Measurements from ENCODE around the gene TSNAXIP1.

TSNAXIP1 gene

DNA sequence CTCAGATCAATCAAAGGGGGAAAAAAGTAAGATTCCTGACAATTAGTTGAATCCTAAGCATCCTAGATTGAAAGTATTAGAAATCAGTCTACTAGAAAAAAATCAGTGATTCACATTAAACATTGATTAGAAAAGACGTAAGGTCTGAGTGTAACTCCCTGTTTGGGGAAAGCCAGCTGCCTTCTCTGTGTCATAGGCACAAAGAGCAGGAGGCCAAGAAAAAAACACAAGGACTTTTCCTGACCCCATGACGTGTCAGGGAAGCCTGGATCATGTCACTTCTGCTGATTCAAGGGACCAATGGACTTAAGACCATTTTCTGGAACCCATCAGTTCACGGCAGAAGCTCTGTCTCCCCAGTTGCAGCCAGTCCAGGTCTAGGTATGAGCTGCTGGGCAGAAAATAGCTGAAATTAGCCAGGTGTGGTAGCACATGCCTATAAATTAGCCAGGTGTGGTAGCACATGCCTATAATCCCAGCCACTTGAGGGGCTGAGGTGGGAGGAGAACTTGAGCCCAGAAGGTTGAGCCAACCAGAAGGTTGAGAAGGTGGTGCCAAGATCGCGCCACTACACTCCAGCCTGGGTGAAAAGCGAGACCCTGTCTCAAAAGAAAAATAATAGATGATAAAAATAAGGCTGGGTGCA, 36.2 kb upstream of the TSNAXIP1 start:
- Histone ChIP-seq H3K9ac (ENCODE audit: low read depth, low read length) (no peak overlapping the region), H3K4me3 (ENCODE audit: low read depth, low read length) (no peak overlapping the region), H3K9me3 (ENCODE audit: control insufficient read depth, insufficient read depth, low read length) (no peaks in the 10 kb centered on the region), H3K4me1 (ENCODE audit: control insufficient read depth, insufficient read depth, low read length) (no peaks in the 10 kb centered on the region), H3K36me3 (ENCODE audit: control insufficient read depth, insufficient read depth, low read length) (peaks cover 2% of the 10 kb centered on the region), H3K27me3 (ENCODE audit: control insufficient read depth, insufficient read depth, low read length) (no peaks in the 10 kb centered on the region)

DNA sequence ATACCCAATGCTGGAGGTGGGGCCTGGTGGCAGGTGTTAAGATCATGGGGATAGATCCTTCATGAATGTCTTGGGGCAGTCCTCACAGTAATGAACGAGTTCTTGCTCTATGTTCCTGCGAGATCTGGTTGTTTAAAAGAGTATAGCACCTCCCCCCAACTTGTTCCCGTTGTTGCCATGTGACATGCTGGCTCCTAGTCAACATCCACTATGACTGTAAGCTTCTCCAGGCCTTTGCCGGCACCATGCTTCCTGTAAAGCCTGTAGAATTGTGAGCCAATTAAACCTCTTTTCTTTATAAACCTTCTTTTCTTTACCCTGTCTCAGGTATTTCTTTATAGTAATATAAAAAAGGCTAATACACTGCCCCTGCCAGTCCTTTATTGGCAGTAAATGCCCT, 33.6 kb upstream of the TSNAXIP1 start:
- Histone ChIP-seq H3K4me3 (ENCODE audit: low read depth, low read length) (no peak overlapping the region), H3K4me1 (ENCODE audit: control insufficient read depth, insufficient read depth, low read length) (no peaks in the 10 kb centered on the region), H3K9me3 (ENCODE audit: control insufficient read depth, insufficient read depth, low read length) (no peaks in the 10 kb centered on the region), H3K9ac (ENCODE audit: low read depth, low read length) (no peak overlapping the region), H3K27me3 (ENCODE audit: control insufficient read depth, insufficient read depth, low read length) (no peaks in the 10 kb centered on the region), H3K36me3 (ENCODE audit: control insufficient read depth, insufficient read depth, low read length) (peaks cover 2% of the 10 kb centered on the region)

DNA sequence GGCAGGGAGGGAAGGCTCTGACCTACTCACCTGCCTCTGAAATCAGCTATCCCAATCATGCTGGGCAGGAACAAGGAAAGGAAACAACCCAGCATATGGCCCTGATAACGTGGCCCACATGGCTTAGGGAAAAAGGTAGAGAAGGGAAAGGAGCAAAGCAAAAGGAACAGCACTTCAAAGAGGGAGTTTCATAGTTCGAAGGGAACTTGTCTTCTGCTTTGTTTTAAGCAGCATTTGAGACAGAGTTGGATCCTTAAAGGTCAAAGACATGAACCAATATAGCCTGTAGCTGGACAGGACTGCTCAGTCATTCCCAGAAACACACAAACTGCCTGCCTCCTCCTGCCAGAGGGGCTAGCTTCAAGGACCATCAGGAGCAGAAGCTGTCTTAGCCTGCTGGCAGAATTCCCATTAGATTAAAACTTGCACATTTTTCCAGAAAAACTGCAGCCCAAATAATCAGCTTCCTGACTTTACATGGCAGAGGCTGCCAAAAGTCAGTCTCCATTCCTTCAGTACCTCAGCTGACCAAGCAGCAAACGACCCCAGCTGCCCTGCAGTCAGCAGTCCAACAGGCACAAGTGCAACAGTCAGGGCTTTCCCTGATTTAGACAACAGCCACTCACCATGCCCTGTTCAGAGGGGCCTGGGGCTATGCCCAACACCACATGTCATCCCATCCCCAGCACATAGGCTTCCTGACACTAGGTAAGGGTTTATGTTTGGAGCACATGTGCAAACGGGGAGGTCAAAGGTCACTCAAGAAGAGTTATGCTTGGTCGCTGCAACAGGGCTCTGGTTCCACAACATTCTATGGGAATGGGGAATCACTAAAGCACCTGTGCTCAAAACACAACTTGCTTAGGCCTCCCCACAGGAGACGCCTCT, 32.9 kb upstream of the TSNAXIP1 start:
- no peaks in the 10 kb centered on the region for H3K4me1 ChIP-seq (ENCODE audit: control insufficient read depth, insufficient read depth, low read length)
- H3K36me3 ChIP-seq (ENCODE audit: control insufficient read depth, insufficient read depth, low read length) = no peaks in the 10 kb centered on the region
- H3K9me3 ChIP-seq (ENCODE audit: control insufficient read depth, insufficient read depth, low read length) = no peaks in the 10 kb centered on the region
- no peaks in the 10 kb centered on the region for H3K27me3 ChIP-seq (ENCODE audit: control insufficient read depth, insufficient read depth, low read length)
- H3K4me3 ChIP-seq (ENCODE audit: low read depth, low read length) = no peak overlapping the region
- no peak overlapping the region for H3K9ac ChIP-seq (ENCODE audit: low read depth, low read length)

DNA sequence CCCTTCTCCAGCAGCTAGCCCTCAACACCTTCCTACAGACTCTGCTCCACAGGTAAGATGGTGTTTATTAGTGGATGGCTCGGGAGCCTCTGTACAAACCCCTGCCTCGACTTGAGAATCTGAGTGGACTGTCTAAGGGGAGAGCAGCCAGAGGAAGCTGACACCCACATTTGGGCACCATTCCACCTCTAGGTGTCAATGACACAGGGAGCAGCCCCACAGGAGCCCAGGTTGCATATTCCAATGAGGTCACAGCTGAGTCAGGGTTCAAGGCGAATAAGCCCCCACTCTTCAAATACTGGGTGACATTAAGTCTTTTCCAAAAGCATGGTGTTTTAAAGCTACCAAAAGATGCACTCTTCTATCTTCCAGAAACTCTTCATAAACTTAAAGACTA, 32.2 kb upstream of the TSNAXIP1 start:
- Histone ChIP-seq H3K9ac (ENCODE audit: low read depth, low read length) (no peak overlapping the region), H3K36me3 (ENCODE audit: control insufficient read depth, insufficient read depth, low read length) (no peaks in the 10 kb centered on the region), H3K27me3 (ENCODE audit: control insufficient read depth, insufficient read depth, low read length) (no peaks in the 10 kb centered on the region), H3K4me1 (ENCODE audit: control insufficient read depth, insufficient read depth, low read length) (no peaks in the 10 kb centered on the region), H3K9me3 (ENCODE audit: control insufficient read depth, insufficient read depth, low read length) (no peaks in the 10 kb centered on the region), H3K4me3 (ENCODE audit: low read depth, low read length) (no peak overlapping the region)

DNA sequence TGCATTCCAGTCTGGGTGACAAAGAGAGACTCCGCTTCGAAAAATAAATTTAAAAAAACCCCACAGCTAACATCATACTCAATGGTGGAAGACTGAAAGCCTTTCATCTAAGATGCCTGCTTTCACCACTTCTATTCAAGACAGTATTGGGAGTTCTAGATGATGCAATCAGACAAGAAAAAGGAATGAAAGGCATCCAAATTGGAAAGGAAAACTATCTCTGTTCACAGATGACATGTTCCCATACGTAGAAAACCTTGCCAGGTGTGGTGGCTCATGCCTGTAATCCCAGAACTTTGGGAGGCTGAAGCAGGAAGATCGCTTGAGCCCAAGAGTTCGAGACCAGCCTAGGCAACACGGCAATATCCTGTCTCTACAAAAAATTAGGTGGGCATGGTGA, 31.4 kb upstream of the TSNAXIP1 start:
- Histone ChIP-seq H3K36me3 (ENCODE audit: control insufficient read depth, insufficient read depth, low read length) (no peaks in the 10 kb centered on the region), H3K9ac (ENCODE audit: low read depth, low read length) (no peak overlapping the region), H3K4me3 (ENCODE audit: low read depth, low read length) (no peak overlapping the region), H3K9me3 (ENCODE audit: control insufficient read depth, insufficient read depth, low read length) (no peaks in the 10 kb centered on the region), H3K27me3 (ENCODE audit: control insufficient read depth, insufficient read depth, low read length) (no peaks in the 10 kb centered on the region), H3K4me1 (ENCODE audit: control insufficient read depth, insufficient read depth, low read length) (no peaks in the 10 kb centered on the region)

DNA sequence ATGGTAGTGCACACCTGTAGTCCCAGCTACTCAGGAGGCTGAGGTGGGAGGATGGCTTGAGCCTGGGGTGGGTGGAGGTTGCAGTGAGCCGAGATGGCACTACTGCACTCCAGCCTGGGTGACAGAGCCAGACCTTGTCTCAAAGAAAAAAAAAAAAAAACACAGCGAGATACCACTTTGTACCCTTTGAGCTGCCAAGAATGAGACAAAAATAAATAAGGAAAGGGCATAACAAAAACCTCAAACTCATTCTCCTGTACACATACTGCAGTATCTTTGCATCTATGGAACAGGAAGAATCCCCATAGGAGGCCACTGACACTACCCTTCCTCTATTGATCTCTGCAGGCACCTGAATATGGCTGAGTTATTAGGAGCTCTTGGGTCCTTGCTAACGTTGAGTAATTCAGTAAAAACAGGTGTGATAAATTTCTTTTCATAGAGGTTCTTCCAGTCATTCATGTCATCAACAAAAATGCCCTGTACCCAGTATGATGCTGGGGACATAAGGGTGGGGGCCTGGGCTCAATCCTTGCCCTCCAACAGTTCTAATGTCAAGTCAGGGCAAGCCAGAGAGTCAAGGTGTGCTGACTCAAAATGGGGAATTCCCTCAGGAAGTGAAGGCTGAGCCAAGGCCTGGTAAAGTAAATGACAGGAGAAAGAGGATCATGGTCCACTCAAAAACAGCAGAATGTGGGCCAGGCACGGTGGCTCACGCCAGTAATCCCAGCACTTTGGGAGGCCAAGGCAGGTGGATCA, 27.3 kb upstream of the TSNAXIP1 start:
- H3K4me1 ChIP-seq (ENCODE audit: control insufficient read depth, insufficient read depth, low read length) = no peaks in the 10 kb centered on the region
- H3K36me3 ChIP-seq (ENCODE audit: control insufficient read depth, insufficient read depth, low read length) = no peaks in the 10 kb centered on the region
- H3K9ac ChIP-seq (ENCODE audit: low read depth, low read length) = no peak overlapping the region
- H3K9me3 ChIP-seq (ENCODE audit: control insufficient read depth, insufficient read depth, low read length) = no peaks in the 10 kb centered on the region
- no peak overlapping the region for H3K4me3 ChIP-seq (ENCODE audit: low read depth, low read length)
- no peaks in the 10 kb centered on the region for H3K27me3 ChIP-seq (ENCODE audit: control insufficient read depth, insufficient read depth, low read length)

DNA sequence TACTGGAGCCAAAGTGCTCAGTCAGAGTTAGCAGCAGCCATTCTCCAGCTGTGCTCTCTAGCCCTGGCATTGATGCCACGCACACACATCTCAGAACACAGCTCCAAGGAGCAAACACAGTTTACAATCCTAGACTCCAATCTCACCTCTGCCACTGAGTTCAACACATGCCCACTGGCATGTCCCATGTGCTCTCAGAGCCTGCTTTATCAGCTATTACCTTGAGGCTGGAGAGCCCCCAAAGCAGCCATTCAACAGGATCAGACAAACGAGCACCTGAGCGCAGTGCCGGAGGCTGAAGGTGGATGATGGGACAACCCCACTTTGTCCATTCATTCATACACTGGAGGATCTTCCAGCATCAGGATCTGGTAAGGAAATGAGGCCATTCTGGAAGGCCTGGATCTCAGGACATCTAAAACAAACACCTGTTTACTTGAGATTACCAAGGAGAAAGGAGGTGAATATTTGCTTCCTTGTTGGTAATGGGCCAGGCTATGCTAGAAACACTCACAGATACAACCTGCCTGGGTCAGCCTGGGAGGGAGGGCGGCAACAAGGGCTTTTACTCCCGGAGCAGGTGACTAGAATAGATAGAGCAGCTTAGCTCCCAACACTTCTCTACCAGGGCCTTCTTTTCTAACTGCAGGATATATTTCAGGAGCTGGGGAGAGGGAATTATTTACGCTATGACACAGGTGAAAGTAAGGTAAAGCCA, 25.7 kb upstream of the TSNAXIP1 start:
- no peak overlapping the region for H3K4me3 ChIP-seq (ENCODE audit: low read depth, low read length)
- H3K4me1 ChIP-seq (ENCODE audit: control insufficient read depth, insufficient read depth, low read length) = no peaks in the 10 kb centered on the region

DNA sequence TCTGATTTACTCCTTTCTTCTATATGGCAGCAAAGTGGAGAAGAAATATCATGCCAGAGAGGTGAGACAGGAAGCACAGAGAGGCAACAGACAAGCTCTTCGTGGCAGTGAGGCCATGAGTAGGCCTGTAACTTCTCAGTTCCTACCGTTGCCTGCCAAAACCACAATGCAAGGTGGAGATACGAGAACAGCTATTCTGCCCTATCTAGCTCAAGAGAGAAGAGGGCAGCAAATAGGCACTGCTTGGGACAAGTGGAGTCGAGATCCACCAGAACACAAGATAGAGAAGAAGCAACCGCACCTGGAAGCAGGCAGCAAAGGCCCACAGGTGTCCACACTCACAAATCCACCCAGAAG, 25.1 kb upstream of the TSNAXIP1 start:
- Histone ChIP-seq H3K9me3 (ENCODE audit: control insufficient read depth, insufficient read depth, low read length) (no peaks in the 10 kb centered on the region), H3K4me3 (ENCODE audit: low read depth, low read length) (no peak overlapping the region), H3K9ac (ENCODE audit: low read depth, low read length) (no peak overlapping the region), H3K27me3 (ENCODE audit: control insufficient read depth, insufficient read depth, low read length) (no peaks in the 10 kb centered on the region), H3K4me1 (ENCODE audit: control insufficient read depth, insufficient read depth, low read length) (no peaks in the 10 kb centered on the region), H3K36me3 (ENCODE audit: control insufficient read depth, insufficient read depth, low read length) (no peaks in the 10 kb centered on the region)

More for the DNA sequence above, 25.7 kb upstream of the TSNAXIP1 start:
- no peak overlapping the region for H3K9ac ChIP-seq (ENCODE audit: low read depth, low read length)
- no peaks in the 10 kb centered on the region for H3K9me3 ChIP-seq (ENCODE audit: control insufficient read depth, insufficient read depth, low read length)
- H3K36me3 ChIP-seq (ENCODE audit: control insufficient read depth, insufficient read depth, low read length) = no peaks in the 10 kb centered on the region
- no peaks in the 10 kb centered on the region for H3K27me3 ChIP-seq (ENCODE audit: control insufficient read depth, insufficient read depth, low read length)

DNA sequence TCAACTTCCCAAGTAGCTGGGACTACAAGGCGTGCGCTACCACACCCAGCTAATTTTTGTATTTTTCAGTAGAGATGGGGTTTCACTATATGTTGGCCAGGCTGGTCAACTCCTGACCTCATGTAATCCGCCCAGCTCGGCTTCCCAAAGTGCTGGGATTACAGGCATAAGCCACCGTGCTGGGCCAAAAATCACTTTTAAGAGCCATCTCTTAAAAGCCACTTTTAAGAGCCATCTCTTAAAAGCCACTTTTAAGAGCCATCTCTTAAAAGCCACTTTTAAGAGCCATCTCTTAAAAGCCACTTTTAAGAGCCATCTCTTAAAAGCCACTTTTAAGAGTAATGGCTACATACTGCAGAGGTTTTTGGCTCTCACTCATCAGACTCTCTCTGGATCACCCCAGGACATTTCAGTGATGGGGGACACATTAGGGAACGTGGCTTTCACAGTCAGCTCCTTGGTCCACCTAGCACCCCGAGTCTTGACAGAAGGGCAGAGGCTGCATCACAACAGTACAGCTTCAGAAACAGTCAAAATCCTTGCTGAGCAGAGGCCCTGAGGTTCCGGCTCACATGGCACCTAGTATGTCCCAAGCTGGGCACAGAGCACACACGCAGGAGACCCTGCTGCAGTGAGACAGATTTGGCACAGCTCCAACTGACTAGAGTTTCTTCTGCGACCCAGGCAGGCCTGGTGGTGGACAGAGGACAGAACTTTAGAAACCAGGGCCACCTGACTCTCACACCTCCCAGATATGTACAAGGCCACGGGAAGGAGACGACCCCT, 23.9 kb upstream of the TSNAXIP1 start:
- Histone ChIP-seq H3K36me3 (ENCODE audit: control insufficient read depth, insufficient read depth, low read length) (no peaks in the 10 kb centered on the region), H3K9me3 (ENCODE audit: control insufficient read depth, insufficient read depth, low read length) (no peaks in the 10 kb centered on the region)

DNA sequence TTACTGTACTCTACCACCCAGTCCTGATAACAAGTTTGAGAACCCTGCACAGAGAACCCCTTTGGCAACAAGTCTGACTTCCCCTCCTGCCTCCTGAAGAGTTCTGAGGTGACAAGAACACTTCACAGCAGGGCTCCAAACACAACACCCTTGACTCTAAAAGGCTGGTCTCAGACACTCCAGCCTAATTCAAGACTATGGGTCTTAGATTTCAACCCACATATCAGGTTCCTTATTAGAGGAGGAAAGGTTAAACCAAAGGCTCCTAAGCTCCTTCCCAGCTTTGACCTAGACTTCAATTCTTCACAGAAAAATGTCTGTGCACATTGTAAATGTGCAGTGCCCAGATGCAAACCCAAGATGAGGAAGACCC, 23.4 kb upstream of the TSNAXIP1 start:
- Histone ChIP-seq H3K9ac (ENCODE audit: low read depth, low read length) (no peak overlapping the region), H3K36me3 (ENCODE audit: control insufficient read depth, insufficient read depth, low read length) (no peaks in the 10 kb centered on the region), H3K9me3 (ENCODE audit: control insufficient read depth, insufficient read depth, low read length) (no peaks in the 10 kb centered on the region), H3K27me3 (ENCODE audit: control insufficient read depth, insufficient read depth, low read length) (no peaks in the 10 kb centered on the region), H3K4me1 (ENCODE audit: control insufficient read depth, insufficient read depth, low read length) (no peaks in the 10 kb centered on the region), H3K4me3 (ENCODE audit: low read depth, low read length) (no peak overlapping the region)

More for the DNA sequence above, 23.9 kb upstream of the TSNAXIP1 start:
- Histone ChIP-seq H3K27me3 (ENCODE audit: control insufficient read depth, insufficient read depth, low read length) (no peaks in the 10 kb centered on the region), H3K9ac (ENCODE audit: low read depth, low read length) (no peak overlapping the region), H3K4me3 (ENCODE audit: low read depth, low read length) (no peak overlapping the region), H3K4me1 (ENCODE audit: control insufficient read depth, insufficient read depth, low read length) (no peaks in the 10 kb centered on the region)

DNA sequence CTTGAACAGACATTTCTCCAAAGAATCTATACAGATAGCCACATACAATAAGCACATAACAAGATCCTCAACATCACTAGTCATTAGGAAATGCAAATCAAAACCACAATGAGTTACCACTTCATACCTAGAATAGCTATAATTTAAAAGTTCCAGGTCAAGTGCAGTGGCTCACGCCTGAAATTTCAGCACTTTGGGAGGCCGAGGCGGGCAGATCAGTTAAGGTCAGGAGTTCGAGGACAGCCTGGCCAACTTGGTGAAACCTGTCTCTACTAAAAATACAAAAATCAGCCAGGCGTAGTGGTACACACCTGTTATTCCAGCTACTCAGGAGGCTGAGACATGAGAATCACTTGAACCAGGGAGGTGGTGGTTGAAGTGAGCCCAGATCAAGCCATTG, 20.2 kb upstream of the TSNAXIP1 start:
- no peaks in the 10 kb centered on the region for H3K36me3 ChIP-seq (ENCODE audit: control insufficient read depth, insufficient read depth, low read length)
- H3K9me3 ChIP-seq (ENCODE audit: control insufficient read depth, insufficient read depth, low read length) = no peaks in the 10 kb centered on the region
- H3K27me3 ChIP-seq (ENCODE audit: control insufficient read depth, insufficient read depth, low read length) = no peaks in the 10 kb centered on the region

More for the DNA sequence above, 20.2 kb upstream of the TSNAXIP1 start:
- Histone ChIP-seq H3K4me1 (ENCODE audit: control insufficient read depth, insufficient read depth, low read length) (no peaks in the 10 kb centered on the region), H3K9ac (ENCODE audit: low read depth, low read length) (no peak overlapping the region), H3K4me3 (ENCODE audit: low read depth, low read length) (no peak overlapping the region)
